ENCODE data around the gene DCLK1.
"Not testable (repeated sequence)": the region's sequence is repeated elsewhere in the genome, so short reads cannot be mapped to it uniquely, and the experiment has no call there.

DCLK1 gene

GRCh38 chr13:36107521-36107920, 23.7 kb downstream of the DCLK1 start:
- no CpG with 5 or more reads among the region's 1 CpG for WGBS, 2 experiments (ENCODE audit: insufficient coverage in 2 of 2)
- no peaks in the 10 kb centered on the region for H3K4me1 ChIP-seq (ENCODE audit: control insufficient read depth, insufficient read depth, low read length, poor library complexity, severe bottlenecking)
- H3K36me3 ChIP-seq (ENCODE audit: control insufficient read depth, insufficient read depth, low read length), result no peaks in the 10 kb centered on the region
- no peak overlapping the region for H3K4me3 ChIP-seq (ENCODE audit: extremely low read depth, insufficient read depth, low read length, poor library complexity, severe bottlenecking)
- H3K27ac ChIP-seq (ENCODE audit: low read depth, low read length, severe bottlenecking), result no peak overlapping the region
- H3K9me3 ChIP-seq (ENCODE audit: control insufficient read depth, low read length), result no peaks in the 10 kb centered on the region

- no peak overlapping the region for H3K4me3 ChIP-seq (ENCODE audit: extremely low read depth, insufficient read depth, low read length, poor library complexity, severe bottlenecking)
- 43 to 72% methylated on average over 2 of the region's 3 CpGs for WGBS, 2 experiments (ENCODE audit: insufficient coverage in 2 of 2)
These were observed 25.5 kb downstream of the DCLK1 start for GRCh38 chr13:36105726-36106125.

GRCh38 chr13:36102721-36103120, 28.5 kb downstream of the DCLK1 start:
- 86 to 100% methylated on average over 4 of the region's 4 CpGs for WGBS, 2 experiments (ENCODE audit: insufficient coverage in 2 of 2)
- Histone ChIP-seq H3K27ac (ENCODE audit: low read depth, low read length, severe bottlenecking) (no peak overlapping the region), H3K4me1 (ENCODE audit: control insufficient read depth, insufficient read depth, low read length, poor library complexity, severe bottlenecking) (no peaks in the 10 kb centered on the region), H3K4me3 (ENCODE audit: extremely low read depth, insufficient read depth, low read length, poor library complexity, severe bottlenecking) (no peak overlapping the region), H3K9me3 (ENCODE audit: control insufficient read depth, low read length) (no peaks in the 10 kb centered on the region), H3K36me3 (ENCODE audit: control insufficient read depth, insufficient read depth, low read length) (no peaks in the 10 kb centered on the region)

More at GRCh38 chr13:36105726-36106125, 25.5 kb downstream of the DCLK1 start:
- H3K9me3 ChIP-seq (ENCODE audit: control insufficient read depth, low read length), result no peaks in the 10 kb centered on the region
- no peaks in the 10 kb centered on the region for H3K36me3 ChIP-seq (ENCODE audit: control insufficient read depth, insufficient read depth, low read length)
- no peak overlapping the region for H3K27ac ChIP-seq (ENCODE audit: low read depth, low read length, severe bottlenecking)
- H3K4me1 ChIP-seq (ENCODE audit: control insufficient read depth, insufficient read depth, low read length, poor library complexity, severe bottlenecking), result no peaks in the 10 kb centered on the region

- 80 to 100% methylated on average over 1 to 3 of the region's 5 CpGs for WGBS, 2 experiments (ENCODE audit: insufficient coverage in 2 of 2)
- not testable (repeated sequence) for H3K36me3 ChIP-seq (ENCODE audit: control insufficient read depth, insufficient read depth, low read length); H3K4me1 ChIP-seq (ENCODE audit: control insufficient read depth, insufficient read depth, low read length, poor library complexity, severe bottlenecking); H3K27ac ChIP-seq (ENCODE audit: low read depth, low read length, severe bottlenecking); H3K9me3 ChIP-seq (ENCODE audit: control insufficient read depth, low read length); H3K4me3 ChIP-seq (ENCODE audit: extremely low read depth, insufficient read depth, low read length, poor library complexity, severe bottlenecking)
These were observed 29.3 kb downstream of the DCLK1 start for GRCh38 chr13:36101907-36102306.

- Histone ChIP-seq H3K27ac (ENCODE audit: low read depth, low read length, severe bottlenecking) (no peak overlapping the region), H3K4me3 (ENCODE audit: extremely low read depth, insufficient read depth, low read length, poor library complexity, severe bottlenecking) (no peak overlapping the region), H3K36me3 (ENCODE audit: control insufficient read depth, insufficient read depth, low read length) (no peaks in the 10 kb centered on the region), H3K9me3 (ENCODE audit: control insufficient read depth, low read length) (no peaks in the 10 kb centered on the region), H3K4me1 (ENCODE audit: control insufficient read depth, insufficient read depth, low read length, poor library complexity, severe bottlenecking) (no peaks in the 10 kb centered on the region)
- WGBS, 2 experiments (ENCODE audit: insufficient coverage in 2 of 2), result 92 to 97% methylated on average over 9 of the region's 9 CpGs
These were observed 30.0 kb downstream of the DCLK1 start for GRCh38 chr13:36101157-36101556.

- WGBS, 2 experiments (ENCODE audit: insufficient coverage in 2 of 2), result 75 to 76% methylated on average over 2 to 3 of the region's 4 CpGs
- H3K36me3 ChIP-seq (ENCODE audit: control insufficient read depth, insufficient read depth, low read length), result no peaks in the 10 kb centered on the region
- no peaks in the 10 kb centered on the region for H3K9me3 ChIP-seq (ENCODE audit: control insufficient read depth, low read length)
- no peak overlapping the region for H3K27ac ChIP-seq (ENCODE audit: low read depth, low read length, severe bottlenecking)
- no peak overlapping the region for H3K4me3 ChIP-seq (ENCODE audit: extremely low read depth, insufficient read depth, low read length, poor library complexity, severe bottlenecking)
- H3K4me1 ChIP-seq (ENCODE audit: control insufficient read depth, insufficient read depth, low read length, poor library complexity, severe bottlenecking), result no peaks in the 10 kb centered on the region
These were observed 33.1 kb downstream of the DCLK1 start for GRCh38 chr13:36098080-36098479.

- Histone ChIP-seq H3K4me1 (ENCODE audit: control insufficient read depth, insufficient read depth, low read length, poor library complexity, severe bottlenecking) (no peaks in the 10 kb centered on the region), H3K36me3 (ENCODE audit: control insufficient read depth, insufficient read depth, low read length) (no peaks in the 10 kb centered on the region), H3K9me3 (ENCODE audit: control insufficient read depth, low read length) (no peaks in the 10 kb centered on the region), H3K27ac (ENCODE audit: low read depth, low read length, severe bottlenecking) (no peak overlapping the region), H3K4me3 (ENCODE audit: extremely low read depth, insufficient read depth, low read length, poor library complexity, severe bottlenecking) (no peak overlapping the region)
- no CpG with 5 or more reads among the region's 5 CpGs for WGBS, 2 experiments (ENCODE audit: insufficient coverage in 2 of 2)
These were observed 34.4 kb downstream of the DCLK1 start for GRCh38 chr13:36096461-36097416.

GRCh38 chr13:36094478-36094877, 36.7 kb downstream of the DCLK1 start:
- Histone ChIP-seq H3K36me3 (ENCODE audit: control insufficient read depth, insufficient read depth, low read length) (no peaks in the 10 kb centered on the region), H3K4me3 (ENCODE audit: extremely low read depth, insufficient read depth, low read length, poor library complexity, severe bottlenecking) (no peak overlapping the region), H3K27ac (ENCODE audit: low read depth, low read length, severe bottlenecking) (no peak overlapping the region), H3K4me1 (ENCODE audit: control insufficient read depth, insufficient read depth, low read length, poor library complexity, severe bottlenecking) (peaks cover 4% of the 10 kb centered on the region), H3K9me3 (ENCODE audit: control insufficient read depth, low read length) (no peaks in the 10 kb centered on the region)
- WGBS, 2 experiments (ENCODE audit: insufficient coverage in 2 of 2), result 80 to 83% methylated on average over 1 to 2 of the region's 4 CpGs

- H3K36me3 ChIP-seq (ENCODE audit: control insufficient read depth, insufficient read depth, low read length), result no peaks in the 10 kb centered on the region
- H3K27ac ChIP-seq (ENCODE audit: low read depth, low read length, severe bottlenecking), result no peak overlapping the region
- H3K9me3 ChIP-seq (ENCODE audit: control insufficient read depth, low read length), result no peaks in the 10 kb centered on the region
- H3K4me1 ChIP-seq (ENCODE audit: control insufficient read depth, insufficient read depth, low read length, poor library complexity, severe bottlenecking), result peaks cover 4% of the 10 kb centered on the region
- no peak overlapping the region for H3K4me3 ChIP-seq (ENCODE audit: extremely low read depth, insufficient read depth, low read length, poor library complexity, severe bottlenecking)
- 90 to 92% methylated on average over 7 of the region's 7 CpGs for WGBS, 2 experiments (ENCODE audit: insufficient coverage in 2 of 2)
These were observed 40.6 kb downstream of the DCLK1 start for GRCh38 chr13:36090592-36090991.

- Histone ChIP-seq H3K4me1 (ENCODE audit: control insufficient read depth, insufficient read depth, low read length, poor library complexity, severe bottlenecking) (peaks cover 4% of the 10 kb centered on the region), H3K36me3 (ENCODE audit: control insufficient read depth, insufficient read depth, low read length) (no peaks in the 10 kb centered on the region), H3K4me3 (ENCODE audit: extremely low read depth, insufficient read depth, low read length, poor library complexity, severe bottlenecking) (no peak overlapping the region), H3K27ac (ENCODE audit: low read depth, low read length, severe bottlenecking) (no peak overlapping the region), H3K9me3 (ENCODE audit: control insufficient read depth, low read length) (no peaks in the 10 kb centered on the region)
- 84 to 97% methylated on average over 6 of the region's 7 CpGs for WGBS, 2 experiments (ENCODE audit: insufficient coverage in 2 of 2)
These were observed 42.0 kb downstream of the DCLK1 start for GRCh38 chr13:36089130-36089647.

GRCh38 chr13:36088463-36088862, 42.7 kb downstream of the DCLK1 start:
- no peak overlapping the region for H3K4me3 ChIP-seq (ENCODE audit: extremely low read depth, insufficient read depth, low read length, poor library complexity, severe bottlenecking)
- no peaks in the 10 kb centered on the region for H3K36me3 ChIP-seq (ENCODE audit: control insufficient read depth, insufficient read depth, low read length)
- H3K27ac ChIP-seq (ENCODE audit: low read depth, low read length, severe bottlenecking), result no peak overlapping the region
- peaks cover 4% of the 10 kb centered on the region for H3K4me1 ChIP-seq (ENCODE audit: control insufficient read depth, insufficient read depth, low read length, poor library complexity, severe bottlenecking)
- no peaks in the 10 kb centered on the region for H3K9me3 ChIP-seq (ENCODE audit: control insufficient read depth, low read length)
- WGBS, 2 experiments (ENCODE audit: insufficient coverage in 2 of 2), result 83 to 94% methylated on average over 1 to 5 of the region's 5 CpGs
